Measurements from ENCODE around the gene CDC42EP1.
"Not testable (repeated sequence)": the region's sequence is repeated elsewhere in the genome, so short reads cannot be mapped to it uniquely, and the experiment has no call there.

The CDC42EP1 gene

GRCh38 chr22:37549704-37550059, 10.6 kb upstream of the CDC42EP1 start:
- Histone ChIP-seq H3K4me3 (ENCODE audit: insufficient read depth, low read depth, low read length) (no peak overlapping the region), H3K4me1 (ENCODE audit: control insufficient read depth, insufficient read depth, low read length) (peaks cover 48% of the 10 kb centered on the region), H3K36me3 (ENCODE audit: control insufficient read depth, insufficient read depth, low read length) (no peaks in the 10 kb centered on the region), H3K27me3 (ENCODE audit: control insufficient read depth, insufficient read depth, low read length, poor library complexity, severe bottlenecking) (no peaks in the 10 kb centered on the region), H3K9me3 (ENCODE audit: control insufficient read depth, low read length) (no peaks in the 10 kb centered on the region), H3K27ac (ENCODE audit: insufficient read depth, low read depth, low read length, poor library complexity, severe bottlenecking) (no peak overlapping the region)
- 21 to 24% methylated on average over 5 of the region's 5 CpGs for WGBS, 2 experiments

GRCh38 chr22:37550921-37551320, 9.4 kb upstream of the CDC42EP1 start:
- not testable (repeated sequence) for H3K36me3 ChIP-seq (ENCODE audit: control insufficient read depth, insufficient read depth, low read length); H3K27ac ChIP-seq (ENCODE audit: insufficient read depth, low read depth, low read length, poor library complexity, severe bottlenecking); H3K4me3 ChIP-seq (ENCODE audit: insufficient read depth, low read depth, low read length); H3K9me3 ChIP-seq (ENCODE audit: control insufficient read depth, low read length); H3K27me3 ChIP-seq (ENCODE audit: control insufficient read depth, insufficient read depth, low read length, poor library complexity, severe bottlenecking)
- peaks cover 44% of the 10 kb centered on the region for H3K4me1 ChIP-seq (ENCODE audit: control insufficient read depth, insufficient read depth, low read length)
- 93 to 97% methylated on average over 9 of the region's 9 CpGs for WGBS, 2 experiments

- no peaks in the 10 kb centered on the region for H3K27me3 ChIP-seq (ENCODE audit: control insufficient read depth, insufficient read depth, low read length, poor library complexity, severe bottlenecking)
- H3K4me3 ChIP-seq (ENCODE audit: insufficient read depth, low read depth, low read length): no peak overlapping the region
- peaks cover 45% of the 10 kb centered on the region for H3K4me1 ChIP-seq (ENCODE audit: control insufficient read depth, insufficient read depth, low read length)
- WGBS, 2 experiments: 72 to 76% methylated on average over 6 of the region's 6 CpGs
- H3K27ac ChIP-seq (ENCODE audit: insufficient read depth, low read depth, low read length, poor library complexity, severe bottlenecking): peak overlapping the region; percentile 90
- H3K9me3 ChIP-seq (ENCODE audit: control insufficient read depth, low read length): no peaks in the 10 kb centered on the region
- no peaks in the 10 kb centered on the region for H3K36me3 ChIP-seq (ENCODE audit: control insufficient read depth, insufficient read depth, low read length)
Measured at GRCh38 chr22:37551981-37552380, 8.3 kb upstream of the CDC42EP1 start.

GRCh38 chr22:37552524-37553163, 7.6 kb upstream of the CDC42EP1 start:
- Histone ChIP-seq H3K36me3 (ENCODE audit: control insufficient read depth, insufficient read depth, low read length) (no peaks in the 10 kb centered on the region), H3K27ac (ENCODE audit: insufficient read depth, low read depth, low read length, poor library complexity, severe bottlenecking) (peak overlapping the region; percentile 90), H3K4me1 (ENCODE audit: control insufficient read depth, insufficient read depth, low read length) (peaks cover 42% of the 10 kb centered on the region), H3K9me3 (ENCODE audit: control insufficient read depth, low read length) (no peaks in the 10 kb centered on the region), H3K27me3 (ENCODE audit: control insufficient read depth, insufficient read depth, low read length, poor library complexity, severe bottlenecking) (no peaks in the 10 kb centered on the region), H3K4me3 (ENCODE audit: insufficient read depth, low read depth, low read length) (no peak overlapping the region)
- 33 to 36% methylated on average over 16 of the region's 16 CpGs for WGBS, 2 experiments

GRCh38 chr22:37553725-37554124, 6.6 kb upstream of the CDC42EP1 start:
- WGBS, 2 experiments: 93 to 96% methylated on average over 9 of the region's 9 CpGs
- Histone ChIP-seq H3K36me3 (ENCODE audit: control insufficient read depth, insufficient read depth, low read length) (no peaks in the 10 kb centered on the region), H3K27me3 (ENCODE audit: control insufficient read depth, insufficient read depth, low read length, poor library complexity, severe bottlenecking) (no peaks in the 10 kb centered on the region), H3K4me3 (ENCODE audit: insufficient read depth, low read depth, low read length) (no peak overlapping the region), H3K4me1 (ENCODE audit: control insufficient read depth, insufficient read depth, low read length) (peaks cover 42% of the 10 kb centered on the region), H3K9me3 (ENCODE audit: control insufficient read depth, low read length) (no peaks in the 10 kb centered on the region), H3K27ac (ENCODE audit: insufficient read depth, low read depth, low read length, poor library complexity, severe bottlenecking) (no peak overlapping the region)

GRCh38 chr22:37555029-37555428, 5.3 kb upstream of the CDC42EP1 start:
- Histone ChIP-seq H3K9me3 (ENCODE audit: control insufficient read depth, low read length) (no peaks in the 10 kb centered on the region), H3K36me3 (ENCODE audit: control insufficient read depth, insufficient read depth, low read length) (no peaks in the 10 kb centered on the region), H3K27ac (ENCODE audit: insufficient read depth, low read depth, low read length, poor library complexity, severe bottlenecking) (no peak overlapping the region), H3K27me3 (ENCODE audit: control insufficient read depth, insufficient read depth, low read length, poor library complexity, severe bottlenecking) (peaks cover 7% of the 10 kb centered on the region), H3K4me3 (ENCODE audit: insufficient read depth, low read depth, low read length) (no peak overlapping the region), H3K4me1 (ENCODE audit: control insufficient read depth, insufficient read depth, low read length) (peaks cover 35% of the 10 kb centered on the region)

GRCh38 chr22:37556710-37557109, 3.6 kb upstream of the CDC42EP1 start:
- H3K4me1 ChIP-seq (ENCODE audit: control insufficient read depth, insufficient read depth, low read length): peaks cover 26% of the 10 kb centered on the region
- H3K27me3 ChIP-seq (ENCODE audit: control insufficient read depth, insufficient read depth, low read length, poor library complexity, severe bottlenecking): peaks cover 21% of the 10 kb centered on the region
- WGBS, 2 experiments: 4 to 6% methylated on average over 5 of the region's 5 CpGs
- H3K27ac ChIP-seq (ENCODE audit: insufficient read depth, low read depth, low read length, poor library complexity, severe bottlenecking): no peak overlapping the region
- no peaks in the 10 kb centered on the region for H3K9me3 ChIP-seq (ENCODE audit: control insufficient read depth, low read length)
- H3K36me3 ChIP-seq (ENCODE audit: control insufficient read depth, insufficient read depth, low read length): no peaks in the 10 kb centered on the region
- no peak overlapping the region for H3K4me3 ChIP-seq (ENCODE audit: insufficient read depth, low read depth, low read length)

- Histone ChIP-seq H3K36me3 (ENCODE audit: control insufficient read depth, insufficient read depth, low read length) (no peaks in the 10 kb centered on the region), H3K4me1 (ENCODE audit: control insufficient read depth, insufficient read depth, low read length) (peaks cover 23% of the 10 kb centered on the region), H3K27me3 (ENCODE audit: control insufficient read depth, insufficient read depth, low read length, poor library complexity, severe bottlenecking) (peaks cover 29% of the 10 kb centered on the region), H3K27ac (ENCODE audit: insufficient read depth, low read depth, low read length, poor library complexity, severe bottlenecking) (no peak overlapping the region), H3K4me3 (ENCODE audit: insufficient read depth, low read depth, low read length) (no peak overlapping the region), H3K9me3 (ENCODE audit: control insufficient read depth, low read length) (no peaks in the 10 kb centered on the region)
- 92 to 94% methylated on average over 7 of the region's 7 CpGs for WGBS, 2 experiments
Measured at GRCh38 chr22:37557321-37558001, 2.8 kb upstream of the CDC42EP1 start.

- H3K4me1 ChIP-seq (ENCODE audit: control insufficient read depth, insufficient read depth, low read length): peaks cover 23% of the 10 kb centered on the region
- H3K4me3 ChIP-seq (ENCODE audit: insufficient read depth, low read depth, low read length): no peak overlapping the region
- no peak overlapping the region for H3K27ac ChIP-seq (ENCODE audit: insufficient read depth, low read depth, low read length, poor library complexity, severe bottlenecking)
- WGBS, 2 experiments: 81 to 82% methylated on average over 7 of the region's 7 CpGs
- peaks cover 30% of the 10 kb centered on the region for H3K27me3 ChIP-seq (ENCODE audit: control insufficient read depth, insufficient read depth, low read length, poor library complexity, severe bottlenecking)
- H3K9me3 ChIP-seq (ENCODE audit: control insufficient read depth, low read length): no peaks in the 10 kb centered on the region
- no peaks in the 10 kb centered on the region for H3K36me3 ChIP-seq (ENCODE audit: control insufficient read depth, insufficient read depth, low read length)
Measured at GRCh38 chr22:37558815-37559214, 1.5 kb upstream of the CDC42EP1 start.

GRCh38 chr22:37559521-37559900, 769 bp upstream of the CDC42EP1 start:
- Histone ChIP-seq H3K36me3 (ENCODE audit: control insufficient read depth, insufficient read depth, low read length) (no peaks in the 10 kb centered on the region), H3K27ac (ENCODE audit: insufficient read depth, low read depth, low read length, poor library complexity, severe bottlenecking) (no peak overlapping the region), H3K27me3 (ENCODE audit: control insufficient read depth, insufficient read depth, low read length, poor library complexity, severe bottlenecking) (peaks cover 30% of the 10 kb centered on the region), H3K9me3 (ENCODE audit: control insufficient read depth, low read length) (no peaks in the 10 kb centered on the region), H3K4me1 (ENCODE audit: control insufficient read depth, insufficient read depth, low read length) (peaks cover 24% of the 10 kb centered on the region), H3K4me3 (ENCODE audit: insufficient read depth, low read depth, low read length) (no peak overlapping the region)
- 54 to 56% methylated on average over 6 of the region's 6 CpGs for WGBS, 2 experiments
